CD14-positive monocyte (primary cell): ENCODE measurements around the gene RAB22A. TPM values are rescaled to one million over a fixed set of nuclear protein-coding genes. Genes with fewer than 3 reads are reported as not detected.
A peak's percentile ranks its signal among the peaks of the same experiment; 100 is the strongest.

Experiments
- DNase-seq, 3 donors: peaks; one replicate each; pipeline ENCODE4 v3.0.0-alpha.2; 2011 to 2022
- H2AFZ ChIP-seq: 2 replicates; pipeline ENCODE4 v1.6.0; 2012; ENCODE audit warnings: mild to moderate bottlenecking, low read depth, low read length, inconsistent platforms; ENCODE audit not compliant: insufficient read depth, poor library complexity, severe bottlenecking
- H3K27ac ChIP-seq, 2 donors: 1 replicate in 1 of 2; 2 replicates in 1 of 2; pipeline ENCODE4 v1.5.1; 2012 to 2013; ENCODE audit warnings: low read length in 2 of 2, control low read depth in 1 of 2, inconsistent platforms in 1 of 2, low read depth in 1 of 2, mild to moderate bottlenecking in 1 of 2
- H3K27me3 ChIP-seq, 2 donors: one replicate each; pipeline versions ENCODE4 v1.6.0 to v1.6.1; 2011 to 2013; ENCODE audit warnings: low read length in 2 of 2; ENCODE audit not compliant: control insufficient read depth in 2 of 2, insufficient read depth in 2 of 2
- H3K36me3 ChIP-seq, 2 donors: replicated peaks in 1 of 2; 1 replicate in 1 of 2; 2 replicates in 1 of 2; pipeline versions ENCODE4 v1.5.1 to v1.6.1; 2012 to 2013; ENCODE audit warnings: low read length in 2 of 2, control low read depth in 1 of 2, inconsistent platforms in 1 of 2, mild to moderate bottlenecking in 1 of 2; ENCODE audit not compliant: insufficient read depth in 2 of 2, control insufficient read depth in 1 of 2
- H3K4me1 ChIP-seq, 2 donors: 1 replicate in 1 of 2; 2 replicates in 1 of 2; pipeline versions ENCODE4 v1.5.1 to v1.6.1; 2012 to 2013; ENCODE audit warnings: low read length in 2 of 2, control low read depth in 1 of 2, inconsistent platforms in 1 of 2, mild to moderate bottlenecking in 1 of 2, moderate library complexity in 1 of 2; ENCODE audit not compliant: insufficient read depth in 2 of 2, control insufficient read depth in 1 of 2
- H3K4me2 ChIP-seq: replicated peaks from 2 replicates; pipeline ENCODE3; 2012; ENCODE audit warnings: low read length, moderate library complexity, mild to moderate bottlenecking; ENCODE audit not compliant: poor library complexity, severe bottlenecking; ENCODE audit errors: extremely low read depth
- H3K4me3 ChIP-seq, 3 experiments: fragments of 200-600 bp in 1 of 3; sonication (generic) in 1 of 3; replicated peaks in 1 of 3; 1 replicate in 2 of 3; 2 replicates in 1 of 3; pipeline ENCODE4 v1.5.1; 2011 to 2013; ENCODE audit warnings: low read length in 3 of 3, mild to moderate bottlenecking in 3 of 3, control low read depth in 2 of 3, low read depth in 2 of 3, inconsistent platforms in 1 of 3, moderate library complexity in 1 of 3
- H3K79me2 ChIP-seq: 2 replicates; pipeline ENCODE4 v1.6.0; 2012; ENCODE audit warnings: mild to moderate bottlenecking, control low read depth, inconsistent platforms, low read length, moderate library complexity; ENCODE audit not compliant: insufficient read depth
- H3K9ac ChIP-seq: 2 replicates; pipeline ENCODE4 v1.6.0; 2017; ENCODE audit warnings: low read length, mild to moderate bottlenecking; ENCODE audit not compliant: insufficient read depth, poor library complexity, severe bottlenecking
- H3K9me3 ChIP-seq, 2 donors: replicated peaks in 1 of 2; 1 replicate in 1 of 2; 2 replicates in 1 of 2; pipeline versions ENCODE4 v1.5.1 to v1.6.1; 2012 to 2013; ENCODE audit warnings: low read length in 2 of 2, control low read depth in 1 of 2; ENCODE audit not compliant: control insufficient read depth in 1 of 2, insufficient read depth in 1 of 2
- H4K20me1 ChIP-seq: 2 replicates; pipeline ENCODE4 v1.6.0; 2012; ENCODE audit warnings: mild to moderate bottlenecking, low read length, control low read depth, moderate library complexity; ENCODE audit not compliant: insufficient read depth
- H3K27ac Mint-ChIP-seq, 7 donors: one replicate each; pipeline ENCODE4 v1.8.0; 2020; ENCODE audit warnings: mild to moderate bottlenecking in 7 of 7, mixed read lengths in 7 of 7, moderate library complexity in 6 of 7, inconsistent platforms in 2 of 7
- H3K27me3 Mint-ChIP-seq, 3 donors: one replicate each; pipeline ENCODE4 v1.8.0; 2021 to 2022; ENCODE audit warnings: low read depth in 3 of 3, mild to moderate bottlenecking in 3 of 3, mixed read lengths in 3 of 3, moderate library complexity in 3 of 3, inconsistent platforms in 1 of 3
- H3K36me3 Mint-ChIP-seq, 2 donors: one replicate each; pipeline ENCODE4 v1.8.0; 2020; ENCODE audit warnings: mixed read lengths in 2 of 2, inconsistent platforms in 1 of 2, mild to moderate bottlenecking in 1 of 2
- H3K4me1 Mint-ChIP-seq: one replicate; pipeline ENCODE4 v1.8.0; 2020; ENCODE audit warnings: mild to moderate bottlenecking, mixed read lengths
- H3K4me3 Mint-ChIP-seq, 2 donors: one replicate each; pipeline ENCODE4 v1.8.0; 2020; ENCODE audit warnings: mild to moderate bottlenecking in 2 of 2, mixed read lengths in 2 of 2, moderate library complexity in 1 of 2
- H3K9me3 Mint-ChIP-seq, 7 donors: one replicate each; pipeline ENCODE4 v1.8.0; 2020 to 2022; ENCODE audit warnings: mixed read lengths in 7 of 7, mild to moderate bottlenecking in 6 of 7, moderate library complexity in 6 of 7, inconsistent platforms in 2 of 7
- CTCF ChIP-seq: fragments of 200-600 bp; IDR thresholded peaks from one replicate; pipeline ENCODE4 v1.8.0; 2022; ENCODE audit warnings: antibody characterized with exemption, mild to moderate bottlenecking
- WGBS: methylation state at CpG from one replicate; pipeline ENCODE4 v1.1.5; 2013; ENCODE audit warnings: missing lambda C conversion rate; ENCODE audit not compliant: insufficient coverage; 5-methylcytosine and 5-hydroxymethylcytosine counted together
- intact Hi-C, 2 donors: fragments of 100-400 bp; cut with micrococcal nuclease; formaldehyde crosslinking; loops; one replicate each; pipeline versions ENCODE4 v1.15.0 to v1.15.1; 2023
- polyA plus RNA-seq, 3 donors: library from polyadenylated mRNA; depleted of rRNA in 1 of 3; unstranded in 2 of 3; stranded (reverse) in 1 of 3; fragments of 300-500 nt in 2 of 3; fragments of >200 nt in 1 of 3; fragmentation: Illumina TruSeq in 2 of 3; gene quantifications; 1 replicate in 2 of 3; 2 replicates in 1 of 3; pipeline ENCODE4 v1.2.3, GENCODE V29; 2012 to 2021

RAB22A gene
- polyA plus RNA-seq, 3 donors = 5.8 to 10.6 (median 9.8) TPM

DNA sequence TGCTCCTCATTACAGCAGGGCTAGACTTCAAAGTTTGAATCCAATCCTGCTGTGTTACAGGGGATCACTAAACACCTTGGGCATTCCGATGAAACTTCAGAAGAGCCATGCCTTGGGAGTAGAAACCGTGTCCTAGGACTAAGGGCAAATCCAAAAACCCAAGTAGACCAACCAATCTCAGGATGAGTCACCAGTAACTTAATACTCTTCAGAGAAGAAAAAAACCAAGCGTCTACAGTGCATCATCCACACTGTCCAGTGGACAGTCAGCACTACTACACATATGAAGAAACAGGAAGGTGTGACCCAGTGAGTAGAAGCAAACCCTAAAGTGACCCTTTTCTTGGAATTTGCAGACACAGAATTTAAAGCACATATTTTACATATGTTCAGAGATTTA is 40.1 kb downstream of the RAB22A start:
- H3K9ac ChIP-seq = no peak overlapping the region
- WGBS = 100% methylated on average over 3 of the region's 3 CpGs
- no peaks in the 10 kb centered on the region for H3K79me2 ChIP-seq
- H2AFZ ChIP-seq = no peak overlapping the region
- H3K4me3 Mint-ChIP-seq = no peak overlapping the region
- no peaks in the 10 kb centered on the region for H3K9me3 ChIP-seq
- H3K36me3 Mint-ChIP-seq = peaks cover 59 to 63% of the 10 kb centered on the region in 2 donors
- H3K4me1 ChIP-seq = no peaks in the 10 kb centered on the region
- H3K27me3 ChIP-seq = no peaks in the 10 kb centered on the region
- intact Hi-C loops = no loop called here
- TF ChIP-seq CTCF = no peak
- peaks cover 46 to 76% of the 10 kb centered on the region in 2 donors for H3K36me3 ChIP-seq
- no peak overlapping the region for H3K4me3 ChIP-seq
- H3K4me1 Mint-ChIP-seq = no peaks in the 10 kb centered on the region
- DNase-seq = no peak
- no peak overlapping the region for H3K27ac Mint-ChIP-seq
- H3K27me3 Mint-ChIP-seq = no peaks in the 10 kb centered on the region
- no peak overlapping the region for H3K27ac ChIP-seq
- H3K4me2 ChIP-seq = no peak overlapping the region
- peaks cover 0 to 3% (median 0%) of the 10 kb centered on the region in 7 donors for H3K9me3 Mint-ChIP-seq
- peaks cover 3% of the 10 kb centered on the region for H4K20me1 ChIP-seq

DNA sequence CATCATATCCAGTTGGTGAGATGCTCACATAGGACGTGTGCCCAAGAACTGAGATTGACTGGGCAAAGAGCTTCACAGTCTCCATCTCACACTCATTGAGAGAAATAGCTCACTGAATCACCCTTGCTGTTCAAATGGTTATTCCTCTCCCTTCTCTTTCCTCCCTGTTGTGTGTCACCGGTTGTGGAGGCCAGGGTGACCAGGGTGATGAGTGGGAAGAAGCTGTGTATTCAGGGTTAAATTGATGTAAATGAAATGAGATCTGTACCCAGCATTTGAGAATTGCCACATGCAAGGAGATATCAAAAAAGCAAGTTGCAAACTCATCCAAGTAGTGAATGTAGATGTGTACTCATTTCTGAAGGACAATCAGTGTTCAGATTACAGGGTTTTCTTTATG is 43.0 kb downstream of the RAB22A start:
- Histone ChIP-seq H2AFZ (no peak overlapping the region), H3K9ac (no peak overlapping the region), H3K36me3 (peaks cover 38 to 78% of the 10 kb centered on the region in 2 donors), H3K9me3 (no peaks in the 10 kb centered on the region), H3K27me3 (no peaks in the 10 kb centered on the region), H3K79me2 (no peaks in the 10 kb centered on the region), H3K4me2 (no peak overlapping the region), H4K20me1 (no peaks in the 10 kb centered on the region), H3K4me1 (no peaks in the 10 kb centered on the region), H3K4me3 (no peak overlapping the region), H3K27ac (no peak overlapping the region)
- Mint-ChIP-seq H3K9me3 (no peaks in the 10 kb centered on the region), H3K4me1 (no peaks in the 10 kb centered on the region), H3K27me3 (no peaks in the 10 kb centered on the region), H3K4me3 (no peak overlapping the region), H3K27ac (peak overlapping the region in 1 of 7 donors; percentile 13), H3K36me3 (peaks cover 60 to 61% of the 10 kb centered on the region in 2 donors)
- DNase-seq = no peak
- TF ChIP-seq CTCF = no peak
- 100% methylated on average over 1 of the region's 2 CpGs for WGBS
- intact Hi-C loops = no loop called here
